Activated CD4-positive, alpha-beta T cell treated with anti-CD3 and anti-CD28 coated beads for 36 hours (primary cell): ENCODE measurements around the gene YIF1A. TPM values are rescaled to one million over a fixed set of nuclear protein-coding genes. Genes with fewer than 3 reads are reported as not detected.
A peak's percentile ranks its signal among the peaks of the same experiment; 100 is the strongest.
"Not testable (repeated sequence)": the region's sequence is repeated elsewhere in the genome, so short reads cannot be mapped to it uniquely, and the experiment has no call there.

Source experiments
- ATAC-seq: fragments of 200-7000 bp; cut with Tn5 transposase; one replicate; pipeline ENCODE4 v1.10.0; 2021; ENCODE audit warnings: mild to moderate bottlenecking, moderate library complexity
- CTCF ChIA-PET: fragments of 350-600 bp; sonication (Branson Sonifier 250); formaldehyde crosslinking; loops from one replicate; lab custom pipeline; 2021; ENCODE audit warnings: antibody characterized with exemption; lab: Charles Lee
- POLR2A ChIA-PET: fragments of 350-600 bp; sonication (Branson Sonifier 250); formaldehyde crosslinking; loops from one replicate; lab custom pipeline; 2021; ENCODE audit warnings: antibody characterized with exemption, inconsistent platforms; lab: Charles Lee
- DNase-seq: peaks from one replicate; pipeline ENCODE4 v3.0.0-alpha.2; 2020
- H3K27ac Mint-ChIP-seq: one replicate; pipeline ENCODE4 v1.8.0; 2021; ENCODE audit warnings: mixed read lengths
- H3K27me3 Mint-ChIP-seq: one replicate; pipeline ENCODE4 v1.8.0; 2021; ENCODE audit warnings: mixed read lengths
- H3K36me3 Mint-ChIP-seq: one replicate; pipeline ENCODE4 v1.8.0; 2021; ENCODE audit warnings: low read depth, mixed read lengths
- H3K4me1 Mint-ChIP-seq: one replicate; pipeline ENCODE4 v1.8.0; 2021; ENCODE audit warnings: mixed read lengths
- H3K4me3 Mint-ChIP-seq: one replicate; pipeline ENCODE4 v1.8.0; 2021; ENCODE audit warnings: mild to moderate bottlenecking, moderate library complexity, mixed read lengths
- H3K9me3 Mint-ChIP-seq: one replicate; pipeline ENCODE4 v1.8.0; 2021; ENCODE audit warnings: low read depth, mixed read lengths
- intact Hi-C, 2 experiments: fragments of 100-400 bp; cut with DNase I in 1 of 2; cut with micrococcal nuclease in 1 of 2; formaldehyde crosslinking; loops; one replicate each; pipeline versions ENCODE4 v1.14.2 to v1.15.1; 2022 to 2024; cut with DNase I, micrococcal nuclease
- total RNA-seq, 2 experiments: library from RNA; stranded (reverse); gene quantifications; one replicate each; pipeline ENCODE4 v1.2.3, GENCODE V29; 2021

The YIF1A gene
- total RNA-seq, 2 experiments from 2014 or later: 47.5 to 49.8 TPM

DNA sequence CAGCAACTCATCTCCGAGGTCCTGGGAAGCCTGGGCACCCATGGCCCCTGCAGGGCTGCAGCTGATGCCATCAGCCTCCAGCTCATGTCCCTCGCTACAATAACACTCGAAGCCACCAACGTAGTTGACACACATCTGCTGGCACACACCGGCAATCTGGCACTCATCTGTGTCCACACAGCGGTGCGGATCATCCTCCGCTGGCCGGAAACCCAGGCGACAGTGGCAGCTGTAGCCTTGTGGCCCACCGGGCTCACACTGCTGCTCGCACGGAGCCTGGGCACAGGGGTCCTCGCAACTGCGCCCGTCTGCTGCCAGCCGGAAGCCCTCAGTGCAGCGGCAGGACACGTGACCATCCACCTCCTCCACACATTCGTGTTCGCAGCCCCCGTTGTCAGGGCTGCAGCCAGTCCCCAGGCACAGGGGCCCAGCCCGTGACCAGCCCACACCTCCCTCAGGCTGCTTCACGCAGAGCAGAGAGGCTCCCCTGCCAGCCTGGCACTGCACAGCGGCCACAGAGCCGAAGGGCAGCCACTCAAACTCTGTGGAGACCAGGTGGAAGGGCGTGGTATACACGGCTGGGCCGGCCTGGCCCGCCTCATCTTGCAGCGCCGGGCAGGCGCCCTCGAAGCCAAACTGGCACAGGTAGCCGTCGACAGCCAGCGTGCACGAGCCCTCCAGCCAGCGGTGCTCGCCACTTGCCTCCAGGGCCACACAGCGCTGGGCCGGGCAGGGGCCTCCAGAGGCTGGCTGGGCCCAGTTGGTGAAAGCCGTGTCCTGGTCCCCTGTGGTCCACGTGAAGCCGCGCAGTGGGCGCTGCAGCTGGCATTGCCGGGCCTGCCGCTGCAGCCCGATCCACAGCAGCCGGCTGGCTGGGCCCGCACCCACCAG is 27.2 kb upstream of the YIF1A start:
- ATAC-seq (no peak), DNase-seq (no peak)
- no peak overlapping the region for H3K4me3 Mint-ChIP-seq
- POLR2A ChIA-PET: interaction anchor here (0.6 kb wide), 1 partner anchor 301 kb away, joined by 4 read pairs; no protein-coding TSS in a partner anchor
- peak overlapping the region; percentile 43 for H3K27ac Mint-ChIP-seq
- peaks cover 62% of the 10 kb centered on the region for H3K4me1 Mint-ChIP-seq
- peaks cover 2% of the 10 kb centered on the region for H3K9me3 Mint-ChIP-seq
- H3K27me3 Mint-ChIP-seq: no peaks in the 10 kb centered on the region
- CTCF ChIA-PET: no interaction called here
- H3K36me3 Mint-ChIP-seq: no peaks in the 10 kb centered on the region
- intact Hi-C loops: no loop called here

DNA sequence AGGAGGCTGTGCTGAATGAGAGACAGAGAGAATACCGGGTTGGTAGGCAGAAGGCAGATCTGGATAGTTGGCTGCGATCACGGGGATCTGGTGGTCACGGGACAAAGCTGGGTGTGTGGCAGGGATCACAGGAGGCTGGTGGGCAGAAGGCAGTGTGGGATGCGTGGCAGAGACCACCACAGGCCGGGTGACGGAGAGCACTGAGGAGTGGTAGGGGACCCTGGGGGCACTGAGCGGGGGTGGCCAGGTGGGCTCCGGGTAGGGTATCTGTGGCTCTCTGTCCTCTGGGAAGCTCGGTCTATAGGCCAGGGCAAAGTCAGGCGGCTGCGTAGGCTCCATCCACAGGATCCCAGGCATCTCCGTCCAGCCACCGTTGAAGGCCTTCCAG is 26.5 kb upstream of the YIF1A start:
- Mint-ChIP-seq H3K4me1 (peaks cover 62% of the 10 kb centered on the region), H3K27ac (no peak overlapping the region), H3K27me3 (no peaks in the 10 kb centered on the region), H3K4me3 (no peak overlapping the region), H3K9me3 (peaks cover 2% of the 10 kb centered on the region), H3K36me3 (no peaks in the 10 kb centered on the region)
- intact Hi-C loops: no loop called here
- DNase-seq: no peak
- no peak for ATAC-seq
- CTCF ChIA-PET: no interaction called here
- POLR2A ChIA-PET: no interaction called here

DNA sequence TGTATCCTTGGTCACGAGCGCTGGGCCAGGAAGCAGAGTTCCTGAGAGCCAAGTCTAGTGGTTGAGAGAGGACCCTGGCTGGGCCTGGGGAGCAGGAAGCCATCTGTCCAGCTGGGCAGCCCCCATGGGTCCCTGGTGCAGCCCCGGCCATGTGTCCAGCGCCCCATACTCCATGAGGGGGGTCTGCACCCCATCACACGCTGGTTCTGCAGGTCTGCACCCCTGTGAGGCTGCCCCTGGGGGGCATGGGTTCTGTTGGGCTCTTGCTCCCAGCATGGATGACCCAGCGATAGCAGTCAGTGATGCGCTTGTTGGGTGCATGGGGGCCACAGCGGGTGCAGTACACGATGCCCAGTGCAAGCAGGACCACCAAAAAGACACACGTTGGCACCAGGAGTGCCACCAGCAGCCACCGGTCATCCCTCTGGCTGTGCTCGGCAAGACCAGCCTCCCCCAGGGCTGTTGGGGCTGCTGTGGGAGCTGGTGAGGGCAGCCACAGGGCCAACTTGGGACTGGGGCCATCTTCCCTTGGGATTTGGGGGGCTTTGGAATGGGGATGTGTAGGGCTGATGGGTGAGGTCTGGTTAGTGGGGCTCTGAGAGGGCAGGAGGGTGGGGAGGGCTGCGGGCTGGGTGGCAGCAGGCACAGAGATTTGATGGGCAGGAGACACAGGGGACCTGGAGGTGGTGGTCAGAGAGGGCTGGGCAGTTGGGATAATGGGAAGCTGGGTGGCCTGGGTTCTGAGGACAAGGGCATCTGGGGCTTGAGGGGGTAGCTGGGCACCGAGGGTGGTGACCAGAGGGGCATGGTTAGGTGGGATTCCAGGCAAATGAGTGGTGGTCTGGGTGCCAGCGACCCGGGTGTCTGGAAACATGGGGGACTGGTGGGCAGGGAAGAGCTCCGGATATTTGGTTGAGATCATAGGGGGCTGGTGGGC is 25.9 kb upstream of the YIF1A start:
- ChIA-PET POLR2A (no interaction called here), CTCF (no interaction called here)
- no peaks in the 10 kb centered on the region for H3K9me3 Mint-ChIP-seq

DNA sequence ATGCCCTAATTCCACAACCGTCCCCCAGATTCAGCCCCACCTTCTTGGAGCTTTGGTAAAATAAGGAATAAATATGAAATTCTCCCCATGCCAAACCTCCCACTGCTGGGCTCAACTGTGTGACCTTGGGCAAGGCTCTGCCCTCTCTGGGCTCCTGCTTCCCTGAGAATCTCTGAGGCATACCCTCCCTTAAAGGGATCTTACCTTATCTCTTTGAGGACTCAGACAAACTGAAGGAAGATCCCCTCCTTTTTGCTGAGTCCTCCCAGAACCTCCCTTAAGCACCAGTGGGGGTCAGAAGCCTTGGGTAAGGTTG is 25.2 kb upstream of the YIF1A start:
- H3K36me3 Mint-ChIP-seq: no peaks in the 10 kb centered on the region
- peak overlapping the region; percentile 42 for H3K27ac Mint-ChIP-seq
- H3K4me1 Mint-ChIP-seq: peaks cover 54% of the 10 kb centered on the region
- ATAC-seq: no peak
- DNase-seq: no peak
- POLR2A ChIA-PET: no interaction called here
- no peaks in the 10 kb centered on the region for H3K27me3 Mint-ChIP-seq
- CTCF ChIA-PET: interaction anchor here (0.6 to 6.4 kb wide), 2 partner anchors 14 to 71 kb away, joined by 4 to 34 read pairs; no protein-coding TSS in a partner anchor
- no peak overlapping the region for H3K4me3 Mint-ChIP-seq
- no peaks in the 10 kb centered on the region for H3K9me3 Mint-ChIP-seq
- intact Hi-C loops: no loop called here

More for the DNA sequence above, 25.9 kb upstream of the YIF1A start:
- H3K4me3 Mint-ChIP-seq: no peak overlapping the region
- intact Hi-C loops: no loop called here
- ATAC-seq (no peak), DNase-seq (no peak)
- no peaks in the 10 kb centered on the region for H3K27me3 Mint-ChIP-seq
- peaks cover 60% of the 10 kb centered on the region for H3K4me1 Mint-ChIP-seq
- no peak overlapping the region for H3K27ac Mint-ChIP-seq
- no peaks in the 10 kb centered on the region for H3K36me3 Mint-ChIP-seq

DNA sequence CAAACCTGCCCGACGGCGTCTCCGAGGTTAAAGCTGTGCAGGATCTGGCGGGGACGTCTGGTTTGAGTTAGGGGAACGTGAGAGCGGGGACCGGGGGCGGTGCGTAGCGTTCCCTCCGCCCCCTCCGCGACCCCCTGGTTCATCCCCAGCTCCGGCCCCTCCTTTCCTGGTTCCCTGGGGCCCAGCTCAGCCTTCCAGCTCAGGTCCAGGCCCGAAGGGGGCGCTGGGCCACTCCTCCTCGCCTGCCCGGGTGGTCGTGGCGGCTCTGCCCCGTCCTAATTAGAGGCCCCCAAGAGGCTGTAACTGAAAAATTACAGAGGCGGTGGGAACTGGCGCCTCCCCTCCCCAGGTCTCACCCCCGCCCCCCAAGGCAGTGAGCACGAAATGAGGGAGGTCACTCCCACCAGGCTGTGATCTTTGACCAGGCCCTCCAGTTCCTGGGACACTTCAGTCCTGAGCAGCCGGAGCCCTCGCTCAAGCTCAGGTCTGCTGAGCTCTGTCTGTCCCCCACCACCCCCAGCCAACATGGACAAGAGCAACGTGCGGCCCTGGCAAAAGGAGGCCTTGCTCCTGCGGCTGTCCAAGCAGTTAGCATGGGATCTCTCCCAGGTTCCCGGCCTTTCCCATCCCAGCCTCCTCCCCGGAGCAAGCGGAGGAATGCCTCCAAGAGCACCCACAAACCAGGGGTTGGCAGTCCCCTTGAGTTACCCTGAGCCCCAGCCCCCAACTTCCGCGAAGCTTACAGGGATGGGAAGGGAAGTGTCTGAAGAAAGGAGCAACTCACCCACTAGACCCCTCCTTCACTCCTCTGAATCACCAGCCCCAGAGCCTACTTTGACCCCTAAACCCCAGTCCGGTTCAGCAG is 24.6 kb upstream of the YIF1A start:
- CTCF ChIA-PET: interaction anchor here (0.6 to 6.4 kb wide), 11 partner anchors 8 to 423 kb away, joined by 3 to 34 read pairs (median 10); partner anchors contain the start of genes BRMS1, CCDC85B, TMEM151A and YIF1A
- intact Hi-C loops: no loop called here
- H3K27me3 Mint-ChIP-seq: no peaks in the 10 kb centered on the region
- ATAC-seq: no peak
- POLR2A ChIA-PET: interaction anchor here (1.4 kb wide), 1 partner anchor 22 kb away, joined by 3 read pairs; the partner anchor contains the start of gene TMEM151A
- no peaks in the 10 kb centered on the region for H3K36me3 Mint-ChIP-seq
- peak overlapping the region; percentile 79 for H3K4me3 Mint-ChIP-seq
- no peak for DNase-seq
- peak overlapping the region; percentile 42 for H3K27ac Mint-ChIP-seq
- no peaks in the 10 kb centered on the region for H3K9me3 Mint-ChIP-seq
- peaks cover 48% of the 10 kb centered on the region for H3K4me1 Mint-ChIP-seq

DNA sequence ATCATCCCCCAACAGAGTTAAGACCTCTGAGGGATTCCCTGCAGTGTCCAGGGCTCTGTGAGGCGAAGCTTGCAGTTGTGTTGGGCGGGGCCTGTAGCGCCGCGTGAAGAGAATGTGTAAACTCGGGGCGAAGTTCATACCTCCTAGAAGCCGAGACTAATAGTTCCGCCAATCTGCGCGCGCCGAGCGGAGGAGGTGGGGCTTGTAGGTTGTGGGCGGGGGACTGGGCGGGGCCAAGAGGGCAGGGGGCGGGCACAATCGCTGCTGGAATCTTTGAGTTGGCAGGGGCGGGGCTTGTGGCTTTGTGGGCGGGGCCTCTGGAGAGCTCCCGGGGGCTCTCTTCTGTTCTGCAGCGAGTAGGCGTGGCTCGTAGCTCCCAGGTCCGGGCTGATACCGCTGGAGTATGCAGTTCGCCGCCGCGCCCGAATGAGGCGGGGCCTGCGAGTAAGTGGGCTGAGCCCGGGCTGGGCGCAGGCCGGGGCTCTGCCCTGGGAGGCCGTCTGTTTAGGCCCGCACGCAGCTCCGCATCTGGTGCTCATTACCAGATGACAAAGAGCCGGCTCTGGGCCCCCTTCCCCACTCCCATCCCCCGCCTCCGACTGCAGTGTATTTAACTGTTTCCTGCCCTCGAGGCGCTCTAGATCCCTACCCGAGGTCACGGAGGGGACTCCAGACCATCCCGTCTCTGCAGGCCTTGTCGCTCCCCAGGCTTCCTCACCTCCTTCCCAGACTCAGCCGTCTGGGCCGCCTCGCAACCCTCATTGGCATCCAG is 23.8 kb upstream of the YIF1A start:
- DNase-seq (peak; percentile 97), ATAC-seq (peak; percentile 65)
- Mint-ChIP-seq H3K36me3 (no peaks in the 10 kb centered on the region), H3K4me3 (peak overlapping the region; percentile 79), H3K4me1 (peaks cover 39% of the 10 kb centered on the region), H3K27ac (peak overlapping the region; percentile 90), H3K9me3 (no peaks in the 10 kb centered on the region), H3K27me3 (no peaks in the 10 kb centered on the region)
- intact Hi-C loops: loop anchor here (1.0 kb wide), 19 partner anchors 16 to 531 kb away; partner anchors contain the start of genes DPP3 (in 2 of the 2), YIF1A (in 2 of the 2), ACTN3 (in 1 of the 2) and B4GAT1 (in 1 of the 2)
- POLR2A ChIA-PET: interaction anchor here (0.6 to 1.6 kb wide), 5 partner anchors 21 to 325 kb away, joined by 3 to 4 read pairs (median 3); partner anchors contain the start of genes RBM4, TMEM151A and YIF1A
- CTCF ChIA-PET: interaction anchor here (0.5 to 6.4 kb wide), 19 partner anchors 9 to 586 kb away, joined by 3 to 34 read pairs (median 6); partner anchors contain the start of genes BRMS1, CCDC85B, TMEM151A and YIF1A

DNA sequence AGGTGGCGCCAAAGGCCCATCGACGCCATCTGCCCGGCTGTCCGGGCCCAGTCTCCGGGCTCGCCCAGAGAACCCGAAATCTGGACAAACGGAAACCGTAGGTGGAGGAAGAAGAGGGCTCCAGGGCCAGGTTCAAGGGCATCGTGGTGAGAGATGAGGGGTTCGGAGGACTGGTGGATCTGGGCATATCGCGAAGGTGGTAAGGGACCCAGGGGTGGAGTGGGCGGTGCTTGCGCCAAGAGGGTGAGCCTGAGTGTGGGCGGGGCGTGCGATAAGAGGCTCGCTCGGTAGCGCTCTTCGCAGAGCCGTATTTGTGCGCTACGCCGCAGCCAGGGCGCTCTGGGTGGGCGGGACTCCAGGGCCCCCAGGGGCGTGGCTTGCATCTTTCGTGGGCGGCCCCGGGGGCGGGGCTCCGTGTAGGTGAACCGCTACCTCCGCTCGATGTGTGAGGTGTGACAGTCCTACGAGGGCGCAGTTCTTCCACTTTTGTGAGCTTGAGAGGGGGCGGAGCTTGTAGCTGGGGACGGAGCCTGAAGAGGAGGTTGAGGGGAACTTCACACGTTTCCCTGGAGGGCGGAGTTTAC is 23.1 kb upstream of the YIF1A start:
- CTCF ChIA-PET: interaction anchor here (0.5 to 6.4 kb wide), 29 partner anchors 10 to 586 kb away, joined by 3 to 34 read pairs (median 4); partner anchors contain the start of genes B4GAT1, BRMS1, CCDC85B and MRPL11
- peaks cover 33% of the 10 kb centered on the region for H3K4me1 Mint-ChIP-seq
- POLR2A ChIA-PET: interaction anchor here (0.6 to 1.6 kb wide), 5 partner anchors 21 to 326 kb away, joined by 3 to 4 read pairs (median 3); partner anchors contain the start of genes RBM4, TMEM151A and YIF1A
- DNase-seq (peak; percentile 98), ATAC-seq (peak; percentile 83)
- intact Hi-C loops: loop anchor here (1.0 kb wide), 19 partner anchors 16 to 531 kb away; partner anchors contain the start of genes DPP3 (in 2 of the 2), YIF1A (in 2 of the 2), ACTN3 (in 1 of the 2) and B4GAT1 (in 1 of the 2)
- no peaks in the 10 kb centered on the region for H3K27me3 Mint-ChIP-seq
- H3K36me3 Mint-ChIP-seq: no peaks in the 10 kb centered on the region
- peak overlapping the region; percentile 79 for H3K4me3 Mint-ChIP-seq
- H3K9me3 Mint-ChIP-seq: no peaks in the 10 kb centered on the region
- H3K27ac Mint-ChIP-seq: peak overlapping the region; percentile 91

DNA sequence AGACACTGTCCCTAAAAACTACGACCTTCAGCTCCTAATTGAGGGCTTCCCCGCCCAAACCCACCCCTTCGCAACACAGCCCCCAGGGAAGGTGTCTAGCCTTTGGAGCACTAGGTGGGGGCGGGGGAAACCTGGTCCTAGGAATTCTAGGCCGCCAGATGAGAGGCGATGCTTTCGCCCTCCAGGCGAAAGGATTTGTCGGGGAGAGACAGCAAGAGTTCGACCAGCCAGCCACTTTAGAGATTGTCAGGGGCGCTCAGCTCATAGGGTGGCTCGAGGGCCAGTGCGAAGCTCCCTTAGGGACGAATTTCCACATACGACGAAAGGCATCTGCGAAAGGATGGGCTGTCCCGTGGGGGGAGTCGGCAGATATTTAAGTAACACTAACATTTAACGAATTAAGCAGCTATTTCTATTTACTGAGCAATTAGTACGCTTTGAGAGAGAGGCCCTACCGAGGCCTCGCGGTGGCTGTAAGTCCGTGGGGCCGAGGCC is 22.6 kb upstream of the YIF1A start:
- ChIA-PET POLR2A (interaction anchor here (1.6 kb wide), 1 partner anchor 22 kb away, joined by 4 read pairs; the partner anchor contains the start of gene YIF1A), CTCF (interaction anchor here (0.6 to 6.4 kb wide), 25 partner anchors 10 to 191 kb away, joined by 3 to 34 read pairs (median 4); partner anchors contain the start of genes B4GAT1, BRMS1, MRPL11 and RIN1)
- DNase-seq: no peak
- ATAC-seq: no peak
- Mint-ChIP-seq H3K27me3 (no peaks in the 10 kb centered on the region), H3K27ac (peak overlapping the region; percentile 91), H3K9me3 (no peaks in the 10 kb centered on the region), H3K4me1 (peaks cover 32% of the 10 kb centered on the region), H3K4me3 (peak overlapping the region; percentile 79), H3K36me3 (no peaks in the 10 kb centered on the region)
- intact Hi-C loops: no loop called here

DNA sequence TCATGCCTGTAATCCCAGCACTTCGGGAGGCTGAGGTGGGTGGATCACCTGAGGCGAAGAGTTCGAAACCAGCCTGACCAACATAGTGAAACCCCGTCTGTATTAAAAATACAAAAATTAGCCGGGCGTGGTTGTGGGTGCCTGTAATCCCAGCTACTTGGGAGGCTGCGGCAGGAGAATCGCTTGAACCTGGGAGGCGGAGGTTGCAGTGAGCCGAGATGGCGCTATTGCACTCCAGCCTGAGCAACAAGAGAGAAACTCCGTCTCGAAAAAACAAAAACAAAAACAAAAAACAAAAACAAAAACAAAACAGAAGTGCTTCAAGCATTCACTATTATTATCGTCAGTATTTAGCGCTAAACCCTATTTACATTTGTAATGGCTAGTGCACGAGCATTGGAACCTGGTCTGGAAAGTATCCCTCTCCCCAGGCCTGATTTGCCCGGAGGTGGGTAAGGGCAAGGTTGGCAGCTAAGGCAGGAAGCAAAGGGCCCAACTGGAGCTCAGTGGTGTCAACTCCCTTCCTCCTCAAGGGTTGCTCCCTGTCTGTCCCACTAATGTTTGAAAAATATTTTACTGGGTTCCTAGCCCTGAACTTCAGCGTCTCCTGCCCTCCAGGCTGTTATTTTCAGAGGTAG is 22.0 kb upstream of the YIF1A start:
- H3K9me3 Mint-ChIP-seq, H3K36me3 Mint-ChIP-seq, H3K4me3 Mint-ChIP-seq, H3K27me3 Mint-ChIP-seq, POLR2A ChIA-PET, DNase-seq, ATAC-seq, intact Hi-C loops, H3K27ac Mint-ChIP-seq: not testable (repeated sequence)
- peaks cover 30% of the 10 kb centered on the region for H3K4me1 Mint-ChIP-seq
- CTCF ChIA-PET: interaction anchor here (0.6 to 6.4 kb wide), 26 partner anchors 9 to 192 kb away, joined by 3 to 34 read pairs (median 4); partner anchors contain the start of genes B4GAT1, BRMS1, MRPL11 and RIN1
